ENCODE measurements around the gene B3GALT6.
"Not testable (repeated sequence)": the region's sequence is repeated elsewhere in the genome, so short reads cannot be mapped to it uniquely, and the experiment has no call there.

Gene B3GALT6

DNA sequence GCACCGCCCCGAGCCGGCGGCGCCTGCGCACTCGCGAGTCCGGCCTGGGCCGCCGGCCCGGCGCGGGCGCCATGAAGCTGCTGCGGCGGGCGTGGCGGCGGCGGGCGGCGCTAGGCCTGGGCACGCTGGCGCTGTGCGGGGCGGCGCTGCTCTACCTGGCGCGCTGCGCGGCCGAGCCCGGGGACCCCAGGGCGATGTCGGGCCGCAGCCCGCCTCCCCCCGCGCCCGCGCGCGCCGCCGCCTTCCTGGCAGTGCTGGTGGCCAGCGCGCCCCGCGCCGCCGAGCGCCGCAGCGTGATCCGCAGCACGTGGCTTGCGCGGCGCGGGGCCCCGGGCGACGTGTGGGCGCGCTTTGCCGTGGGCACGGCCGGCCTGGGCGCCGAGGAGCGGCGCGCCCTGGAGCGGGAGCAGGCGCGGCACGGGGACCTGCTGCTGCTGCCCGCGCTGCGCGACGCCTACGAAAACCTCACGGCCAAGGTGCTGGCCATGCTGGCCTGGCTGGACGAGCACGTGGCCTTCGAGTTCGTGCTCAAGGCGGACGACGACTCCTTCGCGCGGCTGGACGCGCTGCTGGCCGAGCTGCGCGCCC, at the start of gene B3GALT6:
Gene B3GALT6, plus strand, starts transcription at position 30 of the 588 bp plus-strand sequence. Its CDS starts 42 bp downstream, at position 72.
- no peak for DNase-seq

- DNase-seq: no peak
Observed at GRCh38 chr1:1182491-1183220, 49.4 kb upstream of the B3GALT6 start.

DNA sequence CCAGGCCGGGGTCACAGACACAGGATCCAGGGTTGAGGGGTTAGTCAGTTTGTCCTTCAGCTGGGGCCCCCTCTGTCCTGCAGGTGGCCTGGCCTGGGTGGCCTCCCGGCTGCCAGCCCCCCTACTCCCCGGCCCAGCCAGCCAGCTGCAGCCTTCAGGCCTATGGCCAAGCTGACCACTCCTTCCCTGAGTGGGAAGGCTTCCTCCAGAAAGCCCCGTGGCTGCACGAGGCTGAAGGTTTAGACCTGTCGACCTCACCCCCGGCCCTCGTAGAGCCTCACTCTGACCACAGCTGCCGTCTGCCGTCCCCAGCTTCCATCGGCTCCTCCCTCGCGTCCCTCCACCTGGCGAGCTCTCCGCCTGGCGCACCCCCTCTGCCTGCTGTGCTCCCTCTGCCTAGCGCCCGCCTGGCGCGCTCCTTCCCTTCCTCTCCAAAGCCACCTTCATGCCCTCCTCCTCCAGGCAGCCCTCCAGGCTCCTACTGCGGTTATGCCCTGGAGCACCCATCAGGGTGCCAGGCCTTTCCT, 48.8 kb upstream of the B3GALT6 start:
- no peak for DNase-seq

GRCh38 chr1:1183833-1184775, 47.9 kb upstream of the B3GALT6 start:
- DNase-seq: no peak

- no peak for DNase-seq
Observed at GRCh38 chr1:1185101-1185765, 46.8 kb upstream of the B3GALT6 start.

- no peak for DNase-seq
Observed at GRCh38 chr1:1187938-1188337, 44.1 kb upstream of the B3GALT6 start.

- no peak for DNase-seq
Observed at GRCh38 chr1:1189111-1189510, 42.9 kb upstream of the B3GALT6 start.

DNA sequence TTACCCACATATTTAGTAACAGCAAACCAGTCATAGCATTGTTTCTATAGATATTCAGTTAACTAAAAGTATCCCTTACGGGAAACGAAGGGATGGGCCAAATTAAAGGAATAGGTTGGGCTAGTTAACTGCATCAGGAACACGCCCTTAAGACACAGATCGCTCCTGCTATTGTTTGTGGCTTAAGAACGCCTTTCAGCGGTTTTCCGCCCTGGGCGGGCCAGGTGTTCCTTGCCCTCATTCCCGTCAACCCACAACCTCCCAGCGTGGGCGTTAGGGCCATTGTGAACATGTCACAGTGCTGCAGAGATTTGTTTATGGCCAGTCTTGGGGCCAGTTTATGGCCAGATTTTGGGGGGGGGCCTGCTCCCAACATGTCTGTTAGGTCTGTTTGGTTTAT, 40.3 kb upstream of the B3GALT6 start:
- DNase-seq: no peak

DNA sequence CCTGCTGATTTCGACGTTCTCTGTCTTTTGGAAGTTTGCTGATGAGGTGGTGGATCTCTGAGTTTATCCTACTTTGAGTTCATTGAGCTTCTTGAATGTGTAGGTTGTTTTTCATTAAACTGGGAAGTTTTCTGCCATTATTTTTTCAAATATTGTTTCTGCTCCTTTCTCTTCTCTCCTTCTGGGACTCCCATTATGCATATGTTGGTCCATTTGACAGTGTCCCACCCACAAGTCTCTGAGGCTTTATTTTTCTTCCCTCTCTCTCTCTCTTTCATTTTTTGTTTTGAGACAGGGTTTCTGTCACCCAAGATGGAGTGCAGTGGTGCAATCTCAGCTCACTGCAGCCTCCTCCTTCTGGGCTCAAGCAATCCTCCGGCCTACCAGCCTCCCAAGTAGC, 37.3 kb upstream of the B3GALT6 start:
- DNase-seq: no peak

GRCh38 chr1:1195726-1196125, 36.3 kb upstream of the B3GALT6 start:
- not testable (repeated sequence) for DNase-seq

DNA sequence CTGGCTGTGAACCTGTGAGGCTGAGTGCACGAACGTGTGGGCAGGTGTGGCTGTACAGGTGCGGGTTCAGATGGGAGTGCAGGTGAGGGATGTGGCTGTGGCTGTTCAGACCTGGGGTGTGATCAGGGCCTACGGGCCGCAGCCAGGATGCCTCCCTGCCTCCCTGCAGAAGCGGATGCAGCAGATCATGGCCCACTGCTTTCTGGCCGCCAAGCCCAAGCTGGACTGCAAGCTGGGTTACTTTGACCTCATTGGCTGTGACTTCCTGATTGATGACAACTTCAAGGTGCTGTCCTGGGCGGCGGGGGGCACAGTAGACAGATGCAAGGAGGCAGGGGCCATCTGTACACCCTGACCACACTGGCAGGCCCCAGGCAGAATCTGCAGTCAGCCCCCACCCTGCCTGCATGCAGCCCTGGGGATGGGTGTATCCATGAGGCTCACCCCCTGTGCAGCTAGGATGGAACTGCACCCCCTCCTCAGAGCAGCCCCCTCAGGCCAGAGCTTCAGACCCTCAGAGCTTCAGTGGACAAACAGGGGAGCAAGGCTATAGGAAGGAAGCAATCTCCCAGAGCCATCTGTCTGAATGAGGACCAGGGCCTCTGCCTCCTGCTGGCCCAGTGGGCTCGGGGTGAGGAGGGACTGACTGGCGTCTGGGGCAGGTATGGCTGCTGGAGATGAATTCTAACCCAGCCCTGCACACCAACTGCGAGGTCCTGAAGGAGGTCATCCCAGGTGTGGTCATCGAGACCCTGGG, 35.4 kb upstream of the B3GALT6 start:
- DNase-seq: no peak

DNA sequence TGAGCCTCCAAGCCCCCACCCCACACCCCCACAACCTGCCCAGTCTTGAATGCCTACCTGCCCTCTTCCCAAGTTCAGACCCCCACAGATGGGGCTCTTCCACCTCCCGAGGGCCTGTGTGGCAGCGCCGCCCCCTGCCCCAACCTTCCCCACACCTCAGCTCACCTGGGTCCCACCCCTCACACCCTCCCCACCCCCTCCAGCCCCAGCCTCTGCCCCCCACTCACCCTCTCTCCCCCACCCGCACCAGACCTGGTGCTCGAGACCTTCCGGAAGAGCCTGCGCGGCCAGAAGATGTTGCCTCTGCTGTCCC, 34.9 kb upstream of the B3GALT6 start:
- DNase-seq: no peak

DNA sequence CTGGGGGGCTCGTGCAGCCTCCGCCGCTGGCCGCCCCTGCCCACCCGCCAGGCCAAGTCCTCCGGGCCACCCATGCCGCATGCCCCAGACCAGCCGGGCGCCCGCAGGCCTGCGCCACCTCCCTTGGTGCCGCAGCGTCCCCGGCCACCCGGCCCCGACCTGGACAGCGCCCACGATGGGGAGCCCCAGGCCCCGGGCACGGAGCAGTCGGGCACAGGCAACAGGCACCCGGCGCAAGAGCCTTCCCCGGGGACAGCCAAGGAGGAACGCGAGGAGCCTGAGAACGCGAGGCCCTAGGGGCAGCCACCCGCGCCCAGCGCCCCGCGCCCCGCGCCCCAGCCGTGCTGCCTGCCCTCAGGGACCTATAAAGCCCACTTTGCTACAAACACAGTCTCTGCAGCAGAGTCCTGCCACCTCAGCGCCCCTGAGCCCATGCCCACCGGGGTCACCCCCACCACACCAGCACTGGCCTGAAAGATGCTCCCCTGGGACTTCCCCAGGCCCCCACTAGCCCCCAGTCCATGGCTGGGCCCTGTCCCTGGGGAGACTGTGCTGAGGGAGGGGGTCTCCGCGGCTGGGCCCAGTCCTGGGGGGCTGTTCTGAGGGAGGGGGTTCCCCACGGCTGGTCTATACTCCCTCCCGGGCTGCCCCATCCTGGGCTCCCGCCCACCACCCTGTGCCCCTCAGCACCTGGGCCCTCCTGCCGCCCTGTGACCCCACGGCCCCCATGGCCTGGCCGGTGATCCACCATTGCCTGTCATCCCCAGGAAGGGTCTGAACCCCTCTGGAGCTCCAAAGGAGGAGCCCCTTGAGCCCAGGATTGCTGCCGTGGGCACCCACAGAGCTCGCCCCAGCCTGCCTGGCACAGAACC, 34.2 kb upstream of the B3GALT6 start:
- no peak for DNase-seq

DNA sequence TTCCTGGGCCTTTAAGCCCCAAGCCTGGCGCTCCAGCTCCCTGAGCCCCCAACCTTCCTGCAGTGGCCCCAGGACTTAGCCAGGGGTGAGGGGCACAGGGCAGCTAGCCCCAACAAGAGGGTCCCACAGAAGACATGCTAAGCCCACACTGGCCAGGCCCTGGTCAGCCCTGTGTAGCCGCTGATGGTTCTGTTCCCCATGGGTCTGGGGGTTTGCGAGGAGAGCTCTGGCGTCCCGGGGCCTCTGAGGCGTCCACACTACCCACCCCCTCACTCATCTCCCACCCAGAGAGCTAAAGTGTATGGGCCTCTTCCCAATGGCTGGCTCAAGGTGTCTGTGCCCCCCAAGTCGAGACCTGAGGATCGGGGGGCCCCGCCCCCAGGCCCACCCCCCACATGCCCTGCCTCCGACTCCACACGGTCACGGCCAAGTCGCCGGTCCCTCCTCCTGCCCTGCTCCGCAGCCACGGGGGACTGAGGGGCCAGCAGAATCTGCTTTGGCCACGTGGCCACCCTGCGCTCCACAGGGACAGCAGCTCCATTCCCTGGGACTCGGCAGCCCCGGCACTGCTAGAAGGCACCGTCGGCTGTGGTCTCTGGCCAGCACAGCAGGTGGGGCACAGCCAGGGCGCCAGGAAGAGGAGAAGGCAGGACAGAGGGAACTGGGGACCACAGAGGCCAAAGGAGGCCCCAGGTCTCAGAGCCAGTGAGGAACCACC, 33.5 kb upstream of the B3GALT6 start:
- DNase-seq: no peak

DNA sequence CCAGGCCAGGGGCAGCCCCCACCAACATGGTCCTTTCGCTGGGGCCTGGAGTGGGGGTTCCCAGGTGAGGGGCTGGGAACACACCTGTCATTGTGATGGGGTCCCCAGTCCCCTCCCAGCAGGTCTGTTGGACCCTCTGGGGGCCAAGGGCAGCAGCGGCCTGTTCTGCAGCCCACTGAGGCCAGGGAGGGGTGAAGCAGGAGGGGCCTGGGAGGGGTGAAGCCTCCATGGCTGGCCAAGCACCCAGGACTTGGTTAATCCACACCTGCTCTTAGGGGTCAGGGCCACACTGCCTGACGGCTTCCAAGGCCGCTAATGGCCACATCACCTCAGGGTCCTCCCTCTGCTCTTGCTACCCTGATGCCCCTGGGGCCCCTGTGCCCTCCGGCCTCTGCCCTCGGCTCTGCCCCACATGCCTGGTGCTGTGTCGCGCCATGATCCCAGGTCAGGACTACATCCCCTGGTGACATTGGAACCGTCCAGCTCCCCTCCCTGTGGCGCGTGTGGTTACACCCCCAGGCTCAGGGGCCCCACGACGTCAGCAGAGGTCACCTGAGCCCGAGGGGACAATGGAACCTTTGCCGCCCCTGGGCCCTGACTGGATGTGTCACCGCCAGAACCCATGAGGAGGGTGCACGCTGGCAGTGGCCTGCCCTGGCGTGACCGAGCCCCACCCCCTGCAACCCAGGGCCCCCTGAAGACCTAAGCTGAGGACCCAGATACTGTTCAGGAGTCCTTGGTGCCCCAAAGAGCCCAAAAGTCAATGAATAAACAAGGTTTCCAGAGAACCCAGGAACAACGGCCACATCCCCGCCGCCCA, 32.7 kb upstream of the B3GALT6 start:
- no peak for DNase-seq

- no peak for DNase-seq
Observed at GRCh38 chr1:1199961-1200875, 31.8 kb upstream of the B3GALT6 start.

- DNase-seq: no peak
Observed at GRCh38 chr1:1200876-1201810, 30.9 kb upstream of the B3GALT6 start.
